ENCODE results near the gene KIAA0825. TPM values are rescaled to one million over a fixed set of nuclear protein-coding genes. Genes with fewer than 3 reads are reported as not detected.

KIAA0825 gene
- total RNA-seq, 1 donor from 2014 or later, result 2.1 TPM

GRCh38 chr5:94442076-94442475 is 176.3 kb downstream of the KIAA0825 start:
- intact Hi-C loops (cut with micrococcal nuclease), result no loop called here

- intact Hi-C loops (cut with micrococcal nuclease), result no loop called here
Observed at GRCh38 chr5:94440015-94440414, 178.4 kb downstream of the KIAA0825 start.

GRCh38 chr5:94433397-94434163 is 184.8 kb downstream of the KIAA0825 start:
- intact Hi-C loops (cut with micrococcal nuclease), result no loop called here

GRCh38 chr5:94432499-94432898 is 185.9 kb downstream of the KIAA0825 start:
- intact Hi-C loops (cut with micrococcal nuclease), result no loop called here

- intact Hi-C loops (cut with micrococcal nuclease), result no loop called here
Observed at GRCh38 chr5:94431696-94432095, 186.7 kb downstream of the KIAA0825 start.

- intact Hi-C loops (cut with micrococcal nuclease), result no loop called here
Observed at GRCh38 chr5:94429566-94429965, 188.8 kb downstream of the KIAA0825 start.

GRCh38 chr5:94425396-94425795 is 193.0 kb downstream of the KIAA0825 start:
- intact Hi-C loops (cut with micrococcal nuclease), result no loop called here

GRCh38 chr5:94423411-94423810 is 195.0 kb downstream of the KIAA0825 start:
- intact Hi-C loops (cut with micrococcal nuclease), result no loop called here

- intact Hi-C loops (cut with micrococcal nuclease), result no loop called here
Observed at GRCh38 chr5:94422812-94423211, 195.6 kb downstream of the KIAA0825 start.

GRCh38 chr5:94420885-94421284 is 197.5 kb downstream of the KIAA0825 start:
- intact Hi-C loops (cut with micrococcal nuclease), result no loop called here

- intact Hi-C loops (cut with micrococcal nuclease), result no loop called here
Observed at GRCh38 chr5:94415798-94416197, 202.6 kb downstream of the KIAA0825 start.

- intact Hi-C loops (cut with micrococcal nuclease), result no loop called here
Observed at GRCh38 chr5:94409440-94409839, 209.0 kb downstream of the KIAA0825 start.

- intact Hi-C loops (cut with micrococcal nuclease), result no loop called here
Observed at GRCh38 chr5:94407023-94407422, 211.4 kb downstream of the KIAA0825 start.

GRCh38 chr5:94403483-94403882 is 214.9 kb downstream of the KIAA0825 start:
- intact Hi-C loops (cut with micrococcal nuclease), result no loop called here

GRCh38 chr5:94402096-94402495 is 216.3 kb downstream of the KIAA0825 start:
- intact Hi-C loops (cut with micrococcal nuclease), result no loop called here

GRCh38 chr5:94397508-94397907 is 220.9 kb downstream of the KIAA0825 start:
- intact Hi-C loops (cut with micrococcal nuclease), result no loop called here

- intact Hi-C loops (cut with micrococcal nuclease), result no loop called here
Observed at GRCh38 chr5:94396687-94397086, 221.7 kb downstream of the KIAA0825 start.

- intact Hi-C loops (cut with micrococcal nuclease), result no loop called here
Observed at GRCh38 chr5:94395468-94395867, 222.9 kb downstream of the KIAA0825 start.

GRCh38 chr5:94391996-94392395 is 226.4 kb downstream of the KIAA0825 start:
- intact Hi-C loops (cut with micrococcal nuclease), result no loop called here

- intact Hi-C loops (cut with micrococcal nuclease), result loop anchor here (5.0 kb wide), 2 partner anchors 463 to 767 kb away; no protein-coding TSS in a partner anchor
Observed at GRCh38 chr5:94389515-94389899, 228.9 kb downstream of the KIAA0825 start.

GRCh38 chr5:94388773-94389514 is 229.5 kb downstream of the KIAA0825 start:
- intact Hi-C loops (cut with micrococcal nuclease), result loop anchor here (5.0 kb wide), 2 partner anchors 463 to 767 kb away; no protein-coding TSS in a partner anchor

- intact Hi-C loops (cut with micrococcal nuclease), result loop anchor here (5.0 kb wide), 2 partner anchors 467 to 763 kb away; no protein-coding TSS in a partner anchor
Observed at GRCh38 chr5:94385767-94386166, 232.6 kb downstream of the KIAA0825 start.
